Measurements from ENCODE around the gene RPL27. TPM values are rescaled to one million over a fixed set of nuclear protein-coding genes. Genes with fewer than 3 reads are reported as not detected.

Gene RPL27
- total and polyA plus RNA-seq, 2 donors (not counting 3 experiments of a cell fraction or from before 2014, with no cell fraction given): 1,014 to 2,467 TPM

- POLR2A ChIA-PET: no interaction called here
These were observed 27.7 kb downstream of the RPL27 start for GRCh38 chr17:43025766-43026537.

More at GRCh38 chr17:43025766-43026537, 27.7 kb downstream of the RPL27 start:
- peaks cover 0 to 1% of the 10 kb centered on the region in 2 experiments for H3K27me3 ChIP-seq (ENCODE audit: control insufficient read depth in 2 of 2, insufficient read depth in 2 of 2, low read length in 2 of 2)
- H3K27ac ChIP-seq (ENCODE audit: insufficient read depth, low read depth, low read length): no peak overlapping the region
- no peak overlapping the region for H3K4me3 ChIP-seq (replicated peaks in 1 of 3; ENCODE audit: insufficient read depth in 1 of 3, low read depth in 1 of 3, low read length in 3 of 3)
- DNase-seq (ENCODE audit: low read depth, low spot score): no peak
- no peak overlapping the region for H2AFZ ChIP-seq (ENCODE audit: low read depth, low read length)
- no peak for FAIRE-seq
- H3K9ac ChIP-seq (replicated peaks; ENCODE audit: extremely low read depth, insufficient read depth, low read length): no peak overlapping the region
- H3K79me2 ChIP-seq (ENCODE audit: control insufficient read depth, insufficient read depth, low read length): peaks cover 11% of the 10 kb centered on the region
- dilution Hi-C loops (cut with MboI; ENCODE audit: extremely low pct_ligation_motif_present, low sequenced_read_pairs): no loop called here
- no TSS peak for BruUV-seq (replicated peaks)
- no peaks in the 10 kb centered on the region for H3K36me3 ChIP-seq (ENCODE audit: control insufficient read depth in 2 of 2, extremely low read depth in 1 of 2, insufficient read depth in 2 of 2, low read length in 2 of 2)
- intact Hi-C loops (cut with micrococcal nuclease): loop anchor here (2.0 kb wide), 1 partner anchor 99 kb away; the partner anchor contains the start of gene BRCA1
- TF ChIP-seq EZH2 (IDR thresholded peaks at IDR 0.05; ENCODE audit: borderline replicate concordance, low read depth, low read length, severe bottlenecking): no peak
- TF ChIP-seq FOS (IDR thresholded peaks at IDR 0.05; ENCODE audit: borderline replicate concordance, insufficient read depth, low read length): no peak
- TF ChIP-seq POLR2AphosphoS5 (IDR thresholded peaks at IDR 0.05; ENCODE audit: insufficient read depth, low read depth, low read length): no peak
- no peak for TF ChIP-seq JUN (IDR thresholded peaks at IDR 0.05; ENCODE audit: borderline replicate concordance, insufficient read depth, insufficient read length, low read depth)
- TF ChIP-seq MAX (IDR thresholded peaks at IDR 0.05; ENCODE audit: insufficient read depth, insufficient read length): no peak
- TF ChIP-seq POLR2A (IDR thresholded peaks at IDR 0.05; ENCODE audit: low read depth, low read length): no peak
- TF ChIP-seq CTCF (IDR thresholded peaks at IDR 0.05; ENCODE audit: extremely low read depth in 1 of 2, insufficient read depth in 1 of 2, low read depth in 1 of 2, low read length in 2 of 2): no peak
- TF ChIP-seq MYC (IDR thresholded peaks at IDR 0.05; ENCODE audit: low read depth, low read length): no peak
- TF ChIP-seq GATA2 (IDR thresholded peaks at IDR 0.05; ENCODE audit: insufficient read depth, insufficient read length, low read depth, low read length): no peak
- no peaks in the 10 kb centered on the region for H3K9me3 ChIP-seq (replicated peaks; ENCODE audit: control insufficient read depth, insufficient read depth, low read length)
- no peaks in the 10 kb centered on the region for H4K20me1 ChIP-seq (replicated peaks; ENCODE audit: control insufficient read depth, extremely low read depth, insufficient read depth, low read length)
- peaks cover 3% of the 10 kb centered on the region for H3K4me1 ChIP-seq (ENCODE audit: control insufficient read depth, extremely low read depth, insufficient read depth, low read length)
- H3K4me2 ChIP-seq (ENCODE audit: insufficient read depth, low read length): no peak overlapping the region
- H3K9me1 ChIP-seq (replicated peaks; ENCODE audit: control insufficient read depth, extremely low read depth, insufficient read depth, low read length): no peaks in the 10 kb centered on the region
- CTCF ChIA-PET: interaction anchor here (0.6 kb wide), 2 partner anchors 146 to 322 kb away, joined by 3 read pairs; partner anchors contain the start of gene NBR1

Data from endothelial cell of umbilical vein (primary cell).